ENCODE data around the gene KCTD19.

KCTD19 gene

DNA sequence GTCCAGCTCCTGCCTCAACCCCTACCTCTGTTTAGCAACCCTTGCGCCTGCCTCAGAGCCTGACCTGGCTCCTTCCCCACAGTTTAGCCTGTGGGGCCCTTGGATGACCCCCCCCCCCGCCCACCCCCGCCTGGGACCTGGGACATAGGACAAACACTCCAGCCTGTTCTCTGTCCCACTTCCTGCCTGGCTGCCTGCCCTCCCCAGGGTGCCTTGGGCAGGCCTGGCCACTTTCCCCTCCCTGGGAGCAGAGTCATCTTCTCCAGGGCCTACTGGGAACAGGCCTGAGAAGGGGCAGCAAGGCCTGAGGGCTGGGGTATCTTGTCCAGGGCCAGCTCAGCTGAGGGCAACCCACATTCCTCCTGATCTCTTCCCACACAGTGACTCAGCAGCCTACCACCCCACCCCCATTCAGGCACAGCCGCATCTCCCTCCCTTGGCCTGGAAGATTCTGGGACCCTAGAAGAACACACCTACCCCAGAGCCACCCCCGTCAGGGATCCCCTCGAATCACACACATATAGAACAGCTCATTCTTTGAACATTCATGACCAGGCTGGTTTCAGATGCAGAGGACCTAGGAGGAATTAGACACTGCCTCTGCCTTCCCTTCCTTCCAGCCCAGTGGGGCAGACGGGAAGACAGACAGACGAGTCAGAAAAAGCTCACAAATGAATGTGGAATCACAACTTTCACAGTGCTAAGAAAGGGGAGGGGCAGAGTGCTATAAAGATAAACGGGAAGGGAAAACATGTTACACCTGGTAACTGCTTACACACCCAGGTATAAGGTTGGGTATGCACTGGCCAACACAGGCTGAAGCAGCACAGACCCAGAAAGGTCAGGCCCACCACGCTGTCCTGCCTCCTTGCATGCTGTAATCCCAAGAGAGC lies 85.3 kb downstream of the KCTD19 start:
- DNase-seq = no peak

DNA sequence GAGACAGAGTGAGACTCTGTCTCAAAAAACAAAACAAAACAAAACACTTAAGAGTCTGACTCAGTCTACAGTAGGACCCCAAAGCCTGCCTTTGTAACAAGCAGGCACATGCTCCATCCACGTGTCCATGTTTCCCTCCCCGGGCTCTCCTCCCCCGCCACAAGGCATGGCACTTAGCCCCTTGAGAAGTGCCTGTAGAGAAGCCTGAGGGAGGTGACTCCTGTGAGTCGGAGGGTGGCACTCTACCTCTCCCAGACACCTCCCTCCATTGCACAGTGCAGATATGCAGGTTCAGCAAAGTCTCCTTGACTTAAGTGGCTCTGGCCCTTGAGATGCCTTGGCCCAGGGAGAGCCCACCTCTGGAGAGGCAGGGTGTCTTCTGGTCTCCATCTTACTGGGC lies 86.0 kb downstream of the KCTD19 start:
- DNase-seq = no peak

All from activated naive CD4-positive, alpha-beta T cell treated with Interleukin-2 at 50 U/mL for 16 hours (primary cell).